Measurements from ENCODE around the gene GGT7.
A peak's percentile ranks its signal among the peaks of the same experiment; 100 is the strongest.

DNA sequence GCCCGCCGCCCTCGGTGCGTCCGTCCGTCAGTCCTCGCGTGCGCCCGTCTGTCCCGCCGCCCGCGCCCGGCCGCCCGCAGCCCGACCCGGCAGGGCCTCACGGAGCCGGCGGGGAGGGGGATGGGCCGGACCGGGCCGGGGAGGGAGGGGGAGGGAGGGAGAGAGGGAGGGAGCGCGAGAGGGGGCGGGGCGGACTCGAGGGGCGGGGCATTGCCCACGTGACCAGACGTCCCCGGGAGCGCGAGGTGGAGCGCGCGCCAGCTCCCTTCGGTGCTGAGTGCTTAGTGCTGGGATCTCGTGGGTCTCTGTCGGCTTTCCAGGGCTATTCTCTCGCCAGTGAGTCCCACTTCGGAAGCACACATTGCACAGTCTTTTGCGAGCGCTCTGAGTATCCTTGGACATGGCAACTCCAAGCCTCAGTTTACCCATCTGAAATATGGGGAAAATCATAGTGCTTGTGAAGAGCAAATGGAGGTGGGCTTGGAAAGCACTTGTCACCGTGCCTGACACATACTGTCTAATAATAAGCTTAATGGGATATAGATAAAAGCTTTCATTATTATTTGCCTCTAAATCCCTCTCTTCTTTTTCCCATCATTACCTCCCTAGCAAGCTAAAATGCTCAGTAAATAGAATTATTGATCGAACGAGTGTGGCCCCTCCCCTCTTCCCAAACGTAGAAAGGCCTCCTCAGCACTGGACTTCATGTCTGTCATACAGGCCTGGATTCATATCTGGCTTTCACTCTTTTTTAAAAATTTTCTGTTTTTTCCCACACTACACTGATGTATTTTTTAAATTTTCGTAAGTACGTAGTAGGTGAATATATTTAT is 46.9 kb downstream of the GGT7 start, which contains the start of gene NCOA6:
- TF ChIP-seq CTCF (IDR thresholded peaks at IDR 0.05) (no peak), POLR2A (IDR thresholded peaks at IDR 0.05) (peak in 1 of 2 donors; percentile 48)
